GM21619 (cell line): ENCODE data around the gene CXCL5.
"Not testable (repeated sequence)": the region's sequence is repeated elsewhere in the genome, so short reads cannot be mapped to it uniquely, and the experiment has no call there.

Source experiments
- ATAC-seq: cut with Tn5 transposase; IDR thresholded peaks from one replicate; pipeline ENCODE4 v1.9.1; 2021; ENCODE audit not compliant: unreplicated experiment

Gene CXCL5

DNA sequence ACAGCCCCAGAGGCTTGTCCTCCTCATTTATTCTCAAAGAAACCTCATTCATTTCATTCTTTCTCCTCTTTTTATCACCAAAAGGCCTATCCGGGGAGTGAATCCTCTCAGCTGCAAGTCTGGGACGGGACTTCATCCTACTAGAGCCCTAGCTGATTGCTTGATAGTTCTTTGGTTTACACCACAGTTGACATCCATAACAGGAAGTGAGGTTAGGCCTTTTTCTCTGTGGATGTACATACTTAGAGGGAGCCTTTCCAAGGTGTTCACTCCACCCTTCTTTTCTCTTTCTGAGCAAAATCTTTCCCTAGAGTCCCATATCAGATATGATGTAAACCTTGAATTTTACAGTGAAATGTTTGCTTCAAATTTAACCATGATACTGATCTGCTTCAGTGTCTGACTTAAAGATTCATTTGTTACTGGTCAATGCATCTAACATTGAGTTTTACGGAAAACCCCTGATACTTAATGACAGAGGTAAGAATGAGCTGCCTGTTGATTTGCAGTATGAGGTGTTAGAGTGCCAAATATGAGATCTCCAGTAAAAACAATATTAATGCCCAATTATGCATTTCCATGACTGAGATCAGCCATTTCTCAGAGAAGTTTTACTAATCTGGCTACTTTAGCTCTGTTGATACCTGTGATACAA is 16.8 kb upstream of the CXCL5 start:
- no peak for ATAC-seq

GRCh38 chr4:74014332-74014731 is 15.9 kb upstream of the CXCL5 start:
- no peak for ATAC-seq

DNA sequence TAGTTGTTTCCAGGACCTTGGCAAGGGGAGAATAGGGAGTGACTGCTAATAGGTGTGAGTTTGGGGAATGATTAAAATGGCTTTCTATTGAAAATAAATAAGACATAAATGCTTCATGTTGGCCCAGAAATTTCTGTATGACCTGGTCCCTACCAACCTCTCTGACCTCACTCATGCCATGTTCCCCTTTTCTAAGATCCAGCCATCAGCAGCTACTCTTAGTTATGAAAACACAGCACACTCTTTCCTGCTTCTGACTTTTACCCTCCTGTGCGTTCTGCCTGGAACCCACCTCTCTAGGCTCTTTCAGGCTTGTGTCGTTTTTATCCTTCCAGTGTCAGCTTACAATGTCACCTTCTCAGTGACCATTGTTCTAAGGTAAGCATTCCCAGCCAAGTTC is 14.8 kb upstream of the CXCL5 start:
- ATAC-seq, result no peak

DNA sequence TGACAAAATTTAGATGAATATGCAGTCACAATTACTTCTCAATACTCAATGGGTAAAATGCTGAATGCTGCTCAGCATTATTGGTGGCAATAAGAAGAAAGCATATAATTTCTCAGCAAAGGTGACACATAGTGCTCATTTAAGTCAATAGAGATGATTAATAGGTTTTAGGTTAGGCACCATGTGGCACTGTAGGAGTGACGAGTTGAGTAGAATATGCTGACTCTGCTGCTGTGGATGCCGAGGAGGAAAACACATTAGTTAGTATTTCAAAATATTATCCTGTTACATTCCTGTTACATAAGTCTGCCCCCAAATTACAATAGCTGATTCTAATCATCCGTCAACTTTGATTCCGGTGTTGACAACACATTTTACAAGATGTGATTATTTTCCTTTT is 13.7 kb upstream of the CXCL5 start:
- no peak for ATAC-seq

- no peak for ATAC-seq
These were observed 10.8 kb upstream of the CXCL5 start for GRCh38 chr4:74009307-74009706.

GRCh38 chr4:74006009-74006476 is 7.6 kb upstream of the CXCL5 start:
- ATAC-seq, result no peak

DNA sequence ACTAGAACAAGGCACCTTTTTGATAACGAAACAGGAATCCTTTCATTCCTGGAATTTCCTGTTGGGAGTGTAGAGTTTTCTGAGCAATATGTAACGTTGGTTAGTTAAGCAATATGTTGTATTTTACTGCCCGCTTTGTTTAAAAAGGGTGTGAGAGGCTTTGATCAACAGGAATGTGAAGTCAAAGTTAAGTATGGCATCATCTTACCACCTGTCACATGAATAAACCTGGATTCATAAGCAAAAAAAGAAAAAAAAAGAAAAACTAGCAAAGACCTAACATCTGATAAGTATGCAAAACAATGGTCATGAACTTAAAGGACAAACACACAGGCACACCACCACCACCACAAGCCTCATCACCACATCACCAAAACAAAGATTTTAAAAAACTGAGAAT is 7.1 kb upstream of the CXCL5 start:
- no peak for ATAC-seq

GRCh38 chr4:74004668-74005067 is 6.2 kb upstream of the CXCL5 start:
- no peak for ATAC-seq

DNA sequence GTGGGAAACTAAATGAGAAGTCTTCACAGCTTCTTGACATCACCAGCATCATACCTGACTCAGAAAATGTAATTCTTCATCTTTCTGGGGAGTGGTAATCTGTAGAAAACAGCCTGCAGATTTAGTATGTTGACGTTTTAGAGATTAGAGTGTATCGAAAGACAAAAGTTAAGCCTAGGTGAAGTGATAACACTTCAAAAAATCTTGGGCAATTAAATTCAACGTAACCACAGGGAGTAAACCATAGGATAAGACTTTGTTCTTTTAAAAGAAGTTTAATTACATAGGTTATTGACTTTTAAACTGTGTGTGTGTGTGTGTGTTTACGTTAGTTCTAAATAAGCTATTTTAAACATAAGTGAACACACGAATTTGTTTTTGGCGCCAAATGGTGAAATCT is 1.8 kb upstream of the CXCL5 start:
- ATAC-seq, result no peak

DNA sequence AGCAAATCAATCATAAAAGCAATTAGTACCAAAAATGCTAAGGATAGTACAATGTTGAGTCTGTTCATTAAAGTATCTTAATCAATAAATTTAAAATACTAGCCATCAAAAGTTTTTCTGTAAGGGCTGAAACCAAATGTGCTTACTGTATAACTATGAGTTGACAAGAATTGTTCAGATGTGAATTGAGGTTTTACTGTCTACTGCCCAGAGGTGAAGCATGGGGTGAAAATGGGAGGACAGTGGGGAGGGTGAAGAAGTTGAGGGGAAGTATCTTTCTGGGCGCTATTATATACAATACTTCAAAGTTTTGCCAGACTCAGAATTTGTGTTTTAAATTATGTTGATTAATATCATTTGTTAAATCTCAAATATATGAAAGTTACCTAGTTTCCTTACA is 6.4 kb downstream of the CXCL5 start:
- ATAC-seq, result no peak

DNA sequence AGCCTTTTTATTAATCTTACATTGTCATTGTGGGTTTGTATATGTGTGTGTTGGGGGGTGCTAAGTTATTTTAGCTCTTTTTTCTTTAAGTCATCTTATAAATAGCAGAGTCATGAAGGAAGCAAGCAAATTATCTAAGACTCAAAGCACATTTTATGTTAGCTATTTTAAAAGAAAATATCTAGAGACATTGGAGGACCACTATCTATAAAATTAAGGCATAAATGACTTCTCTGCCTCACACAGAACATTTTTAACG is 6.8 kb downstream of the CXCL5 start:
- no peak for ATAC-seq

- no peak for ATAC-seq
These were observed 7.3 kb downstream of the CXCL5 start for GRCh38 chr4:73990988-73991741.

GRCh38 chr4:73989928-73990327 is 8.5 kb downstream of the CXCL5 start:
- ATAC-seq, result no peak

GRCh38 chr4:73989031-73989430 is 9.4 kb downstream of the CXCL5 start:
- ATAC-seq, result no peak

DNA sequence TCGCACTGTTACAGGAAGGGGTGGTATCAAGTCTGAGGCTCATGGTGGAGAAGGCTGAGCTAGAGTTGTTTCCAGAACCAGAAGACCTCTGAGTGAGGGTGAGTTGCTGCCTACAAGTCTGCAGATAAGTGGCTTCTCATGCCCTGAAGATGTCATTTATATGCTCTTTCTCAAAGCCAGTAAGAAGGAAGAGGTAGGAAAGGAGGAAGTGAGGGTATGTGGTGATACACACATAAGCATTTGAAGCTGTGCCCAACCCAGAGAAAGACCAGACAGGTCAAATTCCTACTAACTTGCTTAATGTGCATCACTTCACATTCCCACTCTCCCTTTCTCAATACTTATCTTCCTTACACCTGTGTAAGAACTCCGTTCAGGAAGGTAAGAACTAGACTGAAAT is 10.4 kb downstream of the CXCL5 start, which contains the start of gene PPBP:
PPBP (minus strand) TSS at position 130 of the 400 bp plus-strand sequence; CDS start at position 43, 87 bp downstream.
- ATAC-seq, result no peak

- no peak for ATAC-seq
These were observed 13.0 kb downstream of the CXCL5 start for GRCh38 chr4:73985528-73985852.

DNA sequence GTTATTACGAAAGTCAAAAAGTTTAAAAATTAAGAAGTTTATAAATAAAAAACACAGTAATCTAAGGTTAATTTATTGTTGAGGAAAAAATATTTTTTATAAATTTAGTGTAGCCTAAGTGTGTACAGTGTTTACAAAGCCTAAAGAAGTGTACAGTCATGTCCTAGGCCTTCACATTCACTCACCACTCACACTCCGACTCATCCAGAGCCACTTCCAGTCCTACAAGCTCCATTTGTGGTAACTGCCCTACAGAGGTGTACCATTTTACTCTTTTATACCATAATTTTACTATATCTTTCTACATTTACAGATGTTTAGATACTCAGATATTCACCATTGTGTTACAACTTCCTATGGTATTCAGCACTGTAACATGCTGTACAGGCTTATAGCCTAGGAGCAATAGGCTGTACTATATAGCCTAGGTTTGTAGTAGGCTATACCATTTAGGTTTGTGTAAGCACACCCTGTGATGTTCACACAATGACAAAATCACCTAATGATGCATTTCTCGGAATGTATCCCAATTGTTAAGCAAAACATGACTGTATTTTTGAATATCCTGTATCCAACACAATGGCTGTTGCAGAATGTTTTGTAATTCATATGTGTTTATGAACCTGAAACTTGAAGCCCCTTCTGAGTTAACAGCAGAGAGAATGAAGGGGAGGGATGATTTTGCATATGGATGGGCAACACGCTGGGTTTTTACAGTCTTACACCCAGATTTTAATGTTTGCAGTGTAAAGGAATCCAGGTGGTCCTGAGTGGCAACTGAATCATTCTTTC is 13.5 kb downstream of the CXCL5 start:
- no peak for ATAC-seq

GRCh38 chr4:73981175-73981574 is 17.3 kb downstream of the CXCL5 start:
- not testable (repeated sequence) for ATAC-seq

DNA sequence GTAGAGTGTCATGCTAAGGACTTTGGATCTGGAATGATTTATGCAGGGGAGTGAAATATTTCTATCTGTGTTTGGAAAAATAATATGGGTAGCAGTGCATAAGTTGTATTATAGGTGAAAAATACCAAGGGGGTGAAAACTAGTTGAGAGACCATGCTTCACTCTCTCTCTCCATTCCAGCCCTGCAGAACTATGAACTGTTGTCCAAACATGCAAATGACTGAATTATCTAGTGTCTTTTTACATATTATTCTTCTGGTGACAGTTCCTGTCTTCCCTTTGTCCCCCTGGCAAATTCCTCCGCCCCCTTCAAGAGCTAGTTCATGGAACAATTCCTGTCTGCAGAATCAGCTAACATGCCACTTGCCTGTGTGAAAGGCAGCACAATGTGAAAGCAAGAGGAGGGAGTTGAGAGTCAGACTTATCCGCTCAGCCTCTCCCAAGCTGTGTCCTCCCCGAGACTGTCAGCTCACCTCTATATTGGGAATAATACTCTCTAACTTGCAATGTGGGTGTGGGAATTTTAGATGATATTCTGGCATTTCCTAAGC is 19.0 kb downstream of the CXCL5 start:
- ATAC-seq, result no peak

DNA sequence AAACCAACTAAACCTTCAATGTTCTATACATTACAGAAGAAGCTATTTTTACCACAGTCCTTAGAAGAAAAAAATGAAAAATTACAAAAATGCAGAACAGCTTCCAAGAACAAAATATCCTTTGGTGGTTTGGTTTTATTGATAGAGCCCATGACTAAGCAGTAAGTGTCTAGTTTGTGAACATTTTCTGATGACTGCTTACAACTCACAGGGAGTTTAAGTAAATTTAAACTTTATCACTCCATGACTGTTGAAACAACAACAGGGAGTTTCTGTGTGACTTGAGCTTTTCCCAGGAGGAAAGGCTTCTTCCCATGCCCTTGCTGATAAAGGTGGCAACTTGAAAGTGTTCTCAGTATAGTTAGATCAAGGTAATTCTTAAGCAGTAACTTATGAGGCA is 19.6 kb downstream of the CXCL5 start:
- ATAC-seq, result no peak

GRCh38 chr4:73976716-73977115 is 21.8 kb downstream of the CXCL5 start:
- ATAC-seq, result no peak

GRCh38 chr4:73976217-73976616 is 22.3 kb downstream of the CXCL5 start:
- no peak for ATAC-seq
